HepG2 (cell line): ENCODE measurements around the gene RPS6KB2. TPM values are rescaled to one million over a fixed set of nuclear protein-coding genes. Genes with fewer than 3 reads are reported as not detected.

Experiments
- ARHGAP35 ChIP-seq: sonication (generic); formaldehyde crosslinking; IDR thresholded peaks from 2 replicates; pipeline ENCODE4 v1.9.0; 2022; ENCODE audit warnings: mild to moderate bottlenecking, inconsistent platforms, moderate library complexity, missing genetic modification reagents, borderline replicate concordance
- DR1 ChIP-seq: sonication (generic); formaldehyde crosslinking; IDR thresholded peaks from 2 replicates; pipeline ENCODE4 v1.8.0; 2021; ENCODE audit warnings: mild to moderate bottlenecking, missing genetic modification reagents, inconsistent platforms
- JUN ChIP-seq: sonication (generic); formaldehyde crosslinking; IDR thresholded peaks from 2 replicates; pipeline ENCODE4 v1.4.0; 2020; ENCODE audit warnings: mild to moderate bottlenecking, missing genetic modification reagents
- MBNL3 ChIP-seq: fragments of 250-450 bp; sonication (Bioruptor Pico); conservative IDR thresholded peaks from 2 replicates; pipeline ENCODE4 v1.8.0; 2022; ENCODE audit warnings: mild to moderate bottlenecking, inconsistent platforms
- NBN ChIP-seq: fragments of 450-650 bp; conservative IDR thresholded peaks from 2 replicates; pipeline ENCODE4 v1.6.1; 2017
- SUZ12 ChIP-seq: fragments of 150-350 bp; IDR thresholded peaks from 2 replicates; pipeline ENCODE4 v1.6.1; 2014; ENCODE audit warnings: low read depth, low read length
- U2AF1 ChIP-seq: fragments of 200-400 bp; formaldehyde crosslinking; optimal IDR thresholded peaks from 2 replicates; pipeline ENCODE3; 2017; ENCODE audit warnings: mild to moderate bottlenecking, low read depth, low read length
- ZC3H13 ChIP-seq: sonication (generic); formaldehyde crosslinking; IDR thresholded peaks from 2 replicates; pipeline ENCODE4 v1.8.1; 2023; ENCODE audit warnings: mild to moderate bottlenecking, missing genetic modification reagents, moderate library complexity
- ZFAT ChIP-seq: sonication (generic); formaldehyde crosslinking; conservative IDR thresholded peaks from 2 replicates; pipeline ENCODE4 v1.8.1; 2023; ENCODE audit warnings: missing genetic modification reagents, inconsistent platforms
- ZFP36L1 ChIP-seq: sonication (generic); formaldehyde crosslinking; IDR thresholded peaks from 2 replicates; pipeline ENCODE4 v1.8.0; 2022; ENCODE audit warnings: mild to moderate bottlenecking, missing genetic modification reagents, moderate library complexity
- ZNF282 ChIP-seq: fragments of 450-650 bp; IDR thresholded peaks from 2 replicates; pipeline ENCODE4 v1.6.1; 2018; ENCODE audit not compliant: partially characterized antibody
- ZNF383 ChIP-seq: sonication (generic); formaldehyde crosslinking; IDR thresholded peaks from 2 replicates; pipeline ENCODE4 v1.4.0; 2020; ENCODE audit warnings: missing genetic modification reagents, mild to moderate bottlenecking, borderline replicate concordance
- ZNF468 ChIP-seq: sonication (generic); formaldehyde crosslinking; IDR thresholded peaks from 2 replicates; pipeline ENCODE4 v1.8.0; 2022; ENCODE audit warnings: mild to moderate bottlenecking, moderate library complexity, missing genetic modification reagents
- ZNF562 ChIP-seq: sonication (generic); formaldehyde crosslinking; IDR thresholded peaks from 2 replicates; pipeline ENCODE4 v1.8.0; 2022; ENCODE audit warnings: missing genetic modification reagents, borderline replicate concordance
- ZNF564 ChIP-seq: sonication (generic); formaldehyde crosslinking; IDR thresholded peaks from 2 replicates; pipeline ENCODE4 v1.8.1; 2023; ENCODE audit warnings: mild to moderate bottlenecking, missing genetic modification reagents
- ZNF629 ChIP-seq: sonication (generic); formaldehyde crosslinking; conservative IDR thresholded peaks from 2 replicates; pipeline ENCODE4 v1.5.0; 2020; ENCODE audit warnings: missing genetic modification reagents
- ZNF816 ChIP-seq: sonication (generic); formaldehyde crosslinking; IDR thresholded peaks from 2 replicates; pipeline ENCODE4 v1.8.0; 2022; ENCODE audit warnings: missing genetic modification reagents, mild to moderate bottlenecking, borderline replicate concordance
- polyA plus RNA-seq, 8 experiments: library from polyadenylated mRNA; depleted of rRNA in 3 of 8; stranded (reverse) in 7 of 8; unstranded in 1 of 8; fragments of >200 nt; fragmentation: Illumina TruSeq in 4 of 8; extraction: Trizol in 4 of 8; gene quantifications; 2 replicates each; pipeline versions ENCODE4 v1.2.1 to v1.2.3, GENCODE V29; 2011 to 2016; ENCODE audit warnings: low read depth in 4 of 8, missing spikeins in 1 of 8, mixed read lengths in 1 of 8; ENCODE audit not compliant: insufficient read depth in 1 of 8
- total RNA-seq, 5 experiments: library from RNA; depleted of rRNA; stranded (reverse); fragments of >200 nt; fragmentation: Illumina TruSeq; extraction: Trizol; gene quantifications; 2 replicates each; pipeline ENCODE4 v1.2.3, GENCODE V29; 2016; ENCODE audit warnings: low read depth in 1 of 5
- TF ChIP-seq, protein P1 (sequence below): sonication (generic); formaldehyde crosslinking; conservative IDR thresholded peaks from 2 replicates; pipeline ENCODE4 v1.8.0; 2022; ENCODE audit warnings: mild to moderate bottlenecking, moderate library complexity, missing genetic modification reagents
- TF ChIP-seq, protein P2 (sequence below): IDR thresholded peaks from 2 replicates; pipeline ENCODE4 v1.6.1; 2012; ENCODE audit warnings: low read length, improper control_type of control experiment
- TF ChIP-seq, protein P3 (sequence below): IDR thresholded peaks from 2 replicates; pipeline ENCODE4 v1.6.1; 2016; ENCODE audit warnings: missing compliant biosample characterization, missing genetic modification reagents, borderline replicate concordance
- TF ChIP-seq, protein P4 (sequence below): sonication (generic); formaldehyde crosslinking; IDR thresholded peaks from 2 replicates; pipeline ENCODE4 v1.4.0; 2020; ENCODE audit warnings: missing genetic modification reagents; ENCODE audit errors: not compliant biosample characterization
- TF ChIP-seq, protein P5 (sequence below): IDR thresholded peaks from 2 replicates; pipeline ENCODE4 v1.6.1; 2012; ENCODE audit warnings: inconsistent platforms

RPS6KB2 gene
- total and polyA plus RNA-seq, 2 of the 13 experiments (the other 11 are each of a cell fraction or from before 2014, with no cell fraction given), result 52.9 to 54.8 TPM

DNA sequence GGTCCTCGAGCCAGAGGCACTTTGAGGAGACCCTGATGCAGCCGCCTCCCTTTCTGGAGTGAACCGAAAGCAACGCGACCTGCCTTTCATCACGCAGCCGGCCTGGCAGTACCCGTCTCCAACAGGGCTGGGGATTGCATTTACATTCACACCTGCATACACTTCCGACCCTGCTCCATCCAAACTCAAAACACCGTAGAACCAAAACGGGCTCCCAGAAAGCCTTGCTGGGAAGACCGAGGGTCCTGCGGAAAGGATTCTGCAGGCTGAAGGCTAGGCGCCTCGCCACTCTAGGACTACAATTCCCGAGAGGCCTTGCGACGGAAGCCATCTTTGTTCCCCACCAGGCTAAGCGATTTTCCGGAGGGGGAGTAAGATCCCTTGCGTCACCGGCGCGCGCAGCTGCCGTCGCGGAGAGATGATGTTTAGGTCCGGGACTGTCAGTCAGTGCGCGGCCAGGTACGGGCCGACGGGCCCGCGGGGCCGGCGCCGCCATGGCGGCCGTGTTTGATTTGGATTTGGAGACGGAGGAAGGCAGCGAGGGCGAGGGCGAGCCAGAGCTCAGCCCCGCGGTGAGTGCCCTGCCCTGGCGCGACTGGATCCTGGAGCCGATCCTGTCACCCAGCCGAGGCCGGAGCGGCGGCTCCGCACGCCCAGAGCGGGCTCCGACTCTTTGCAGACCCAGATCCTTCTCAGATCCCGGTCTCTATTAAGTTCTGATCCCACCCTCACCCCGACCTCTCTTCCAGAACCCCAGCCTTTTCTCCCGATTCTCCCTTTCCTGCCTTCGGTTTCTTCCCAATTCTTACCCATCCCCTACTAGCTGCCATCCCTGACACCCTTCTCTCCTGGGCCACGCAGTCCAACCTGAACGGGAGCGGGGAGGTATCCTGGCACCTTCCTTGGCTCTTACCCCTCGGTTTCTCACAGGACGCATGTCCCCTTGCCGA is at the start of gene RPS6KB2 (continued):
- TF ChIP-seq, protein P1, sequence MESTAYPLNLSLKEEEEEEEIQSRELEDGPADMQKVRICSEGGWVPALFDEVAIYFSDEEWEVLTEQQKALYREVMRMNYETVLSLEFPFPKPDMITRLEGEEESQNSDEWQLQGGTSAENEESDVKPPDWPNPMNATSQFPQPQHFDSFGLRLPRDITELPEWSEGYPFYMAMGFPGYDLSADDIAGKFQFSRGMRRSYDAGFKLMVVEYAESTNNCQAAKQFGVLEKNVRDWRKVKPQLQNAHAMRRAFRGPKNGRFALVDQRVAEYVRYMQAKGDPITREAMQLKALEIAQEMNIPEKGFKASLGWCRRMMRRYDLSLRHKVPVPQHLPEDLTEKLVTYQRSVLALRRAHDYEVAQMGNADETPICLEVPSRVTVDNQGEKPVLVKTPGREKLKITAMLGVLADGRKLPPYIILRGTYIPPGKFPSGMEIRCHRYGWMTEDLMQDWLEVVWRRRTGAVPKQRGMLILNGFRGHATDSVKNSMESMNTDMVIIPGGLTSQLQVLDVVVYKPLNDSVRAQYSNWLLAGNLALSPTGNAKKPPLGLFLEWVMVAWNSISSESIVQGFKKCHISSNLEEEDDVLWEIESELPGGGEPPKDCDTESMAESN (CRISPR knock-in tag), result 0 out of 2 replicates have a peak, but pooled peaks have one; percentile 46
- 0 out of 2 replicates have a peak, but pooled peaks have one; percentile 64 for TF ChIP-seq JUN (CRISPR knock-in tag)
- TF ChIP-seq ZNF562 (CRISPR knock-in tag), result no peak
- no peak for TF ChIP-seq NBN
- TF ChIP-seq, protein P2, sequence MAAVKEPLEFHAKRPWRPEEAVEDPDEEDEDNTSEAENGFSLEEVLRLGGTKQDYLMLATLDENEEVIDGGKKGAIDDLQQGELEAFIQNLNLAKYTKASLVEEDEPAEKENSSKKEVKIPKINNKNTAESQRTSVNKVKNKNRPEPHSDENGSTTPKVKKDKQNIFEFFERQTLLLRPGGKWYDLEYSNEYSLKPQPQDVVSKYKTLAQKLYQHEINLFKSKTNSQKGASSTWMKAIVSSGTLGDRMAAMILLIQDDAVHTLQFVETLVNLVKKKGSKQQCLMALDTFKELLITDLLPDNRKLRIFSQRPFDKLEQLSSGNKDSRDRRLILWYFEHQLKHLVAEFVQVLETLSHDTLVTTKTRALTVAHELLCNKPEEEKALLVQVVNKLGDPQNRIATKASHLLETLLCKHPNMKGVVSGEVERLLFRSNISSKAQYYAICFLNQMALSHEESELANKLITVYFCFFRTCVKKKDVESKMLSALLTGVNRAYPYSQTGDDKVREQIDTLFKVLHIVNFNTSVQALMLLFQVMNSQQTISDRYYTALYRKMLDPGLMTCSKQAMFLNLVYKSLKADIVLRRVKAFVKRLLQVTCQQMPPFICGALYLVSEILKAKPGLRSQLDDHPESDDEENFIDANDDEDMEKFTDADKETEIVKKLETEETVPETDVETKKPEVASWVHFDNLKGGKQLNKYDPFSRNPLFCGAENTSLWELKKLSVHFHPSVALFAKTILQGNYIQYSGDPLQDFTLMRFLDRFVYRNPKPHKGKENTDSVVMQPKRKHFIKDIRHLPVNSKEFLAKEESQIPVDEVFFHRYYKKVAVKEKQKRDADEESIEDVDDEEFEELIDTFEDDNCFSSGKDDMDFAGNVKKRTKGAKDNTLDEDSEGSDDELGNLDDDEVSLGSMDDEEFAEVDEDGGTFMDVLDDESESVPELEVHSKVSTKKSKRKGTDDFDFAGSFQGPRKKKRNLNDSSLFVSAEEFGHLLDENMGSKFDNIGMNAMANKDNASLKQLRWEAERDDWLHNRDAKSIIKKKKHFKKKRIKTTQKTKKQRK, result no peak
- no peak for TF ChIP-seq ZC3H13 (CRISPR knock-in tag)
- TF ChIP-seq, protein P3, sequence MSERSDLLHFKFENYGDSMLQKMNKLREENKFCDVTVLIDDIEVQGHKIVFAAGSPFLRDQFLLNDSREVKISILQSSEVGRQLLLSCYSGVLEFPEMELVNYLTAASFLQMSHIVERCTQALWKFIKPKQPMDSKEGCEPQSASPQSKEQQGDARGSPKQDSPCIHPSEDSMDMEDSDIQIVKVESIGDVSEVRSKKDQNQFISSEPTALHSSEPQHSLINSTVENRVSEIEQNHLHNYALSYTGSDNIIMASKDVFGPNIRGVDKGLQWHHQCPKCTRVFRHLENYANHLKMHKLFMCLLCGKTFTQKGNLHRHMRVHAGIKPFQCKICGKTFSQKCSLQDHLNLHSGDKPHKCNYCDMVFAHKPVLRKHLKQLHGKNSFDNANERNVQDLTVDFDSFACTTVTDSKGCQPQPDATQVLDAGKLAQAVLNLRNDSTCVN (CRISPR knock-in tag), result no peak
- TF ChIP-seq ZNF816 (CRISPR knock-in tag), result no peak
- TF ChIP-seq MBNL3 (CRISPR knock-in tag), result no peak
- 0 out of 2 replicates have a peak, but pooled peaks have one; percentile 23 for TF ChIP-seq ZNF629
- TF ChIP-seq, protein P4, sequence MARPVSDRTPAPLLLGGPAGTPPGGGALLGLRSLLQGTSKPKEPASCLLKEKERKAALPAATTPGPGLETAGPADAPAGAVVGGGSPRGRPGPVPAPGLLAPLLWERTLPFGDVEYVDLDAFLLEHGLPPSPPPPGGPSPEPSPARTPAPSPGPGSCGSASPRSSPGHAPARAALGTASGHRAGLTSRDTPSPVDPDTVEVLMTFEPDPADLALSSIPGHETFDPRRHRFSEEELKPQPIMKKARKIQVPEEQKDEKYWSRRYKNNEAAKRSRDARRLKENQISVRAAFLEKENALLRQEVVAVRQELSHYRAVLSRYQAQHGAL (CRISPR knock-in tag), result peak; percentile 64
- TF ChIP-seq ZFAT (CRISPR knock-in tag), result no peak
- no peak for TF ChIP-seq ZNF468 (CRISPR knock-in tag)
- TF ChIP-seq, protein P5, sequence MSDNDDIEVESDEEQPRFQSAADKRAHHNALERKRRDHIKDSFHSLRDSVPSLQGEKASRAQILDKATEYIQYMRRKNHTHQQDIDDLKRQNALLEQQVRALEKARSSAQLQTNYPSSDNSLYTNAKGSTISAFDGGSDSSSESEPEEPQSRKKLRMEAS, result peak; percentile 57
- TF ChIP-seq ZNF383, result no peak
- no peak for TF ChIP-seq ZNF282
- peak; percentile 61; the same call in 1 of the 2 replicates for TF ChIP-seq DR1 (CRISPR knock-in tag)
- TF ChIP-seq ZFP36L1, result peak; percentile 87; the same call in 1 of the 2 replicates
- peak; percentile 76 for TF ChIP-seq SUZ12
- peak; percentile 7; the same call in 1 of the 2 replicates for TF ChIP-seq ZNF564 (CRISPR knock-in tag)
- no peak; the same call in 1 of the 2 replicates for TF ChIP-seq ARHGAP35 (CRISPR knock-in tag)
- TF ChIP-seq U2AF1, result peak; percentile 80
